HG03064 (cell line): ENCODE data around the gene CNTN4.

Experiments used
- ATAC-seq: cut with Tn5 transposase; IDR thresholded peaks from one replicate; pipeline ENCODE4 v1.9.1; 2021; ENCODE audit warnings: low read depth; ENCODE audit not compliant: unreplicated experiment

The CNTN4 gene

DNA sequence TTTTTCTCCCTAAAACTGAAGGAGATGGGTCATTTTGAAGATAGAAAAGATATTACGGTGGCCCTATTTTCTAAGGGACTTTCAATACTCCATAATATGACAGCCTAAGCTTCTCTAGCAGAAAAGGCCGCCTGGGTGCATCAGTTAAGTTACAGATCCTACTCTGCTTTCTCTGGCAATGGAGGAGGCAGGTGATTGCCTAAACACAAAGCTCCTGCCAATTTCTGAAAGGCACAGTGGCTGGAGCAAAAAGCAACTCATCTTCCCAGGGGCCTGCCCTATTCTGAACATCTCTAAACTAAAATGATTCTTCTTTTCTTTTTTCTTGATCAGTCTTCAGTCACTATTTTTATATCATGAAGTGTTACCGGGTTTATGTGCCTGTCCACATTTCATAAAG is 276.7 kb downstream of the CNTN4 start:
- ATAC-seq, result no peak

DNA sequence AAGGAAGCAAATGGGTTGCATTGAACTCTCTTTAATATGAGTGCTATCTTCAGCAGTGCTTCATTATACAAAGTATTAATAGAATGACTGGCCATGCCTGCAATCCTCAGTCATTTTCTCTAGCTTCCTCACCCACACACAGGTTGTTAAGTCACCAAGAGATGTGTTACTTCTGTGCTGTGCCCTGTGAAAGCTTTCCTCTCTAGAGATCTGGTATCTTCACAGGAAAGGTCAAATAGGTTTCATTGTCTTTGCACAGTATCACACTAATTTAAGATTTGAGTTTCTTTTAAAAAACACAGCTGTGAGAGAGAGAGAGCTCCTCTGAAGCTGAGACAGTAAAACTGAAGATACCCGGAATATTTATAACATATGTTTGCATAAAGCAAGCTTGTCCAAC is 278.6 kb downstream of the CNTN4 start:
- ATAC-seq, result no peak

DNA sequence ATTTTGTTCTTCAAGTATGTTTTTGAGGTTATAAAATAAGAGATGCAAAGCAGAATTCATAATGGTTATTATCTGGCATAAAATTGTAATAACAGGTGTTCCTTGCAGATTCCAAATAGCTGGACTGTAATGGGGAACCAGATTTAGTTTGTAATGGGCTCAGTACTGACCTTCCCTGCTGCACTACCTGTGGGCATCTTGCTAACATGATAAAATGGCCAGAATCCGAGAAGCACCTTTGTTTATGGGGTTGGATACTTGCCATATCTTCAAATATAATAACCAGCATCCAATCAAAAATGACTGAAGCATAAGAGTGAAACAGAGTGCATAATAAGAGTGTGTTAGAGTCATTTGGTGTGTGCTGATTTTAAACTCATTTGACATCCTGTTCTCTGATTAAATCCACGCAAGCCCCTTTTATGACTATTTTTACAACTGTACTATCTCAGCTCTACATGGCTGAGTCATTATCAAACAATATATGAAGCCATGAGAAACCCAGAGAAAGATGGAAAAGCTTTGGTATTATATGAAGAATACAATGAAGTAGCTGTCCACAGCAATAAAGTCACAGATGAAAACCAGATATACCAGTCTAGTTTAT is 292.4 kb downstream of the CNTN4 start:
- ATAC-seq, result no peak

GRCh38 chr3:2391896-2392295 is 293.2 kb downstream of the CNTN4 start:
- ATAC-seq, result no peak

GRCh38 chr3:2392981-2393380 is 294.3 kb downstream of the CNTN4 start:
- ATAC-seq, result no peak

- ATAC-seq, result no peak
These were observed 316.4 kb downstream of the CNTN4 start for GRCh38 chr3:2415083-2415482.

DNA sequence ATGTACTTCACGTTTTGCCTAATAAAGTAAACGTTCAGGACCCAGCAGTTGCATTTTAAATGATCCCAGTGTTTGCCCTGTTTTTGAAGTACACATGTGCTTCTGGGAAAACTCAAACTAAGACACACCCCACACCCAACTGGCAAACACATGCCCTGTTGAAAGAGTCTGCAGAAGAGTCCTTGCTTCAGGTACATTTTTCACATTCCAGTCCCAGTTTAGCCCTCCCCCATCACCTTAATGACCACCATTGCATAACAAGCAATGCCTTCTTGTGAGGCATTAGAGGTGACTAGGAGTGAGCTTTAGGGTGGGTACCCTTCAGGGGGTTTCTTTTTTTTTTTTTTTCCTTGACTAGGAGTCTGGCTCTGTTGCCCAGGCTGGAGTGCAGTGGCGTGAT is 322.3 kb downstream of the CNTN4 start:
- ATAC-seq, result no peak

- no peak for ATAC-seq
These were observed 324.5 kb downstream of the CNTN4 start for GRCh38 chr3:2423143-2423542.

DNA sequence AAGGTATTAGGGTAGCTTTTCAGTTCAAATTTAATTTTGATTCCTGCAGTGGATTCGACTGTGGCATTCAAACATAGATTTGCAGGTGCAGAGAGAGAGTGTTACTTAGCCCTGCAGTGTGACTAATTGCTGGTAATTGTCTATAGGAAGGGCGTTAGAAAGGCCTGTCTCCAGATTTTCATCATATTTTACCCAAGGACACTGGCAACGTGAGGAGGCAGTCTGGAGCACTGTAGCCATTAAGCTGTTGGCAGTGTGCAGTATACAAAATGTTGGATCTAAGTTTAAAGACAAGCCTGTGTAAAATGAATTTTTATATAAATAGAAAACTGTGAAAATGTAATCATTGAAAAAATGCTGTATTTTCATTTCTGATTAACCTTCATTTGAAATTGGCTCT is 342.9 kb downstream of the CNTN4 start:
- no peak for ATAC-seq

GRCh38 chr3:2446146-2446545 is 347.5 kb downstream of the CNTN4 start:
- no peak for ATAC-seq

DNA sequence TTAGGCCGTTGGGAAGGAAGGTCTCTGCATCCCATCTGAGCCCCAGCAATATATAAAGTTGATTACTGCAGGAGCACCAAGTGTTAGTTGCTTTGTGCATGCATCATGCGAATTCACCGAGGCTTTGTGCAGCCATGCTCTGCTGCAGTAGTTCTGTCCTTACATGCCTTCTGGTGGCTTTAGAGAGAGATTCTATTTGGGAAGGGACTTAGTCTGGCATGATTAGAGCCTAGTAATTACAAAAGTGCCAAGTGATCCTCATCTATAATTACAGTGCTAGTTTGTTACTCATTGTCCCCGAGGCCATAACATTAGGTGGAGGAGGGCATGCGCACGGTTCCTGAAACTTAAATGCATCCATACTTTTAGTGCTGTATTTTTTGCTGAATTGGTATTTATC is 353.6 kb downstream of the CNTN4 start:
- no peak for ATAC-seq

- ATAC-seq, result no peak
These were observed 356.2 kb downstream of the CNTN4 start for GRCh38 chr3:2454865-2455264.

DNA sequence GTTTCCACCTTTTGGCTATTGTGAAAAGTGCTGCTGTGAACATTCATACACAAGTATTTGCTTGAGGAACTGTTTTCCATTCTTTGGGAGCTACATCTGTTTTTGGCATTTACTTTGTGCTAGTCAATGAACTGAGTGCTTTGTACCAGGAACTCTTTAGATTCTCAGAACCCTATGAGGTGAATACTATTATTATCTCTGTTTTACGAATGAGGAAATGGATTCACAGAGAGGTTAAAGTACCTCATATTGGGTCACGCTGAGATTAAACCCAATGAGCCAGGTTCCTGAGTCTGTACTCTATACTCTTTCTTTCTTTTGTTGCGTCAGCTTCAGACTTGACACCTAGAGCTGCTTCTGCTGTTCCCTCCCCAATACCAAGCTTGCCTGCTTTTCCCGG is 358.1 kb downstream of the CNTN4 start:
- no peak for ATAC-seq

GRCh38 chr3:2458816-2459215 is 360.1 kb downstream of the CNTN4 start:
- no peak for ATAC-seq

- no peak for ATAC-seq
These were observed 367.2 kb downstream of the CNTN4 start for GRCh38 chr3:2465842-2466241.

DNA sequence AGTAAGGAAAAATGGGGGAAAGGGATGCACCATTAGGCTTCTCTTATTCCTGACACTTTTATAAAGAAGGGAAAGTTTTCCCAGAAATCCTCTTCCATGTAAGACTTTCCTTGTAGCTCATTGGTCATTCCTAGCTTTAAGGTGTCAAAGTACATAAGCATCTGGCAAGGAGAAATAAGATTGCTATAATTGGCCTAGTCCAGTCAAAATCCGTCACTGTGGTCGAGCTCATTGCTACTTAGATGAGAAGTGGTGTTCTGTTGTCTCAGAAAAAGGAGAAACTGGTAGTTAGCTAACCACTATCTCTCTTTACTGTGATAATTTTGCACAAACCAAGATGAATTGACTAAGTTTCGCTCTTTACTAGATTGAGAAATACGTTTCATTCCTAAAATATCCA is 370.1 kb downstream of the CNTN4 start:
- ATAC-seq, result no peak

GRCh38 chr3:2476996-2477395 is 378.3 kb downstream of the CNTN4 start:
- no peak for ATAC-seq

- no peak for ATAC-seq
These were observed 379.0 kb downstream of the CNTN4 start for GRCh38 chr3:2477620-2478019.

- ATAC-seq, result no peak
These were observed 385.7 kb downstream of the CNTN4 start for GRCh38 chr3:2484162-2485026.

DNA sequence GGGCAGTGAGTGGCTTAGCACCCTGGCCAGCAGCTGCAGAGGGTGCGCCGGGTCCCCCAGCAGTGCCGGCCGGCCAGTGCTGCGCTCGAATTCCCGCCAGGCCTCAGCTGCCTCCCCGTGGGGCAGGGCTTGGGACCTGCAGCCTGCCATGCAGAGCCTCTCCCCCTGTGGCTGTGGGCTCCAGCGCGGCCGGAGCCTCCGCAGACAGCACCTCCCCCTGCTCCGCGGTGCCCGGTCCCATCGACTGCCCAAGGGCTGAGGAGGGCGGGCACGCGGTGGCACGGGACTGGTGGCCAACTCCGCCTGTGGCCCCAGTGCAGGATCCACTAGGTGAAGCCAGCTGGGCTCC is 386.3 kb downstream of the CNTN4 start:
- no peak for ATAC-seq

DNA sequence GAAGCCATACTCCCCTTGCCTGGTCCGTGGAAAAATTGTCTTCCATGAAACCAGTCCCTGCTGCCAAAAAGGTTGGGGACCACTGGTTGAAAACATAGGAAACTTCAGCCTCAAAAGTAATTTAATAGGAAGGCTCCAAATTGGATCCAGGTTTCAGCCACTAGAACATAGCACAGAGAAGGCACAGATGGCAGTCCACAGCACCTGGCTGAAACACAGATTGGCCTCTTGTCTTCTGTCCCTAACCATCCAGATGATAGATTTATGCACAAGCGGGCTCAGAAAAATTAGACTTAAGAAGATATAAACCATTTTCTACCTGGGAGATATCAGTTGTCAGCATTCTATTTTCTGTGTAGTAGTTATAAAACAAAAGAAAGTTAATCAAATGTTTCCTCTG is 397.1 kb downstream of the CNTN4 start:
- ATAC-seq, result no peak

DNA sequence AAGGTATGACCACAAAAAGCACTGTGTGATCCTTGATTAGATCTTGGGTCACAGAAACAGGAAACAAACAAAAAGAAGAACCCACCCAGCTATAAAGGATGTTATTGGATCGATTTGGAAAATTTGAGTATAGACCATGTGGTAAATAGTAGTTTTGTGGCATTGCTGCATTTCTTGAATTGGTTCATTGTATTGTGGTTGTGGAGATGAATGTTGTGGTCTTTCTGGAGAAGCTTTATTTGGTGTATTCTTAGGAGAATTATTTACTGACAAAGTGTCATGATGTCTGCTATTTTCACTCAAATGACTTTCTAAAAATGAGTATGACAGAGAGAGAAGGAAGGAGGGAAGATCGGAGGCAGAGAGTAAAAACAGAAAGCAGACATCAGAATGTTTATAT is 406.2 kb downstream of the CNTN4 start:
- ATAC-seq, result no peak
